Transverse colon (tissue), 4 donors: ENCODE measurements around the gene PITPNC1.

Experiments
- EP300 ChIP-seq: sonication (generic); formaldehyde crosslinking; IDR thresholded peaks from one replicate; pipeline ENCODE4 v1.6.1; 2017; ENCODE audit warnings: antibody characterized with exemption, low read depth
- POLR2AphosphoS5 ChIP-seq, 3 donors: sonication (generic); formaldehyde crosslinking; IDR thresholded peaks; one replicate each; pipeline ENCODE4 v1.6.1; 2016; ENCODE audit warnings: antibody characterized with exemption in 3 of 3
- TF ChIP-seq, protein P1 (sequence below), 5 experiments: fragments of 200-600 bp in 3 of 5; fragments of 450-650 bp in 2 of 5; sonication (generic) in 3 of 5; IDR thresholded peaks; 1 replicate in 2 of 5; 2 replicates in 3 of 5; pipeline ENCODE4 v1.5.1; 2016 to 2017; ENCODE audit warnings: antibody characterized with exemption in 5 of 5, inconsistent platforms in 3 of 5, mild to moderate bottlenecking in 2 of 5, moderate library complexity in 1 of 5

DNA sequence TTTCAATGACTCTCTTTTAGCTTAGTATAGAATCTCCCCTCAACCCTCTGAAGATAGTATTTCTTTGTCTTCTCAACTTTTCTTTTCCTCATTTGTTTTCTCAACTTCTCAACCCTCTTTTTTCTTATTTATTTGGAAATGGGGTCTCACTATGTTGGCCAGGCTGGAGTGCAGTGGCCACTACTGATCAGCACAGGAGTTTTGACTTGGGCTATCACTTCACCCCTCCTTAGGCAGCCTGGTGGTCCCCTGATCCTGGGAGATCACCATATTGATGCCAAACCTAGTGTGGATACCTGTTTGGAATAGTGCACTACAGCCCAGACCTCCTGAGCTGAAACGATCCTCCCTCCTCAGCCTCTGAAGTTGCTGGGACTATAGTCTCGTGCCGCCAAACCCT, 79.8 kb downstream of the PITPNC1 start:
- TF ChIP-seq, protein P1, sequence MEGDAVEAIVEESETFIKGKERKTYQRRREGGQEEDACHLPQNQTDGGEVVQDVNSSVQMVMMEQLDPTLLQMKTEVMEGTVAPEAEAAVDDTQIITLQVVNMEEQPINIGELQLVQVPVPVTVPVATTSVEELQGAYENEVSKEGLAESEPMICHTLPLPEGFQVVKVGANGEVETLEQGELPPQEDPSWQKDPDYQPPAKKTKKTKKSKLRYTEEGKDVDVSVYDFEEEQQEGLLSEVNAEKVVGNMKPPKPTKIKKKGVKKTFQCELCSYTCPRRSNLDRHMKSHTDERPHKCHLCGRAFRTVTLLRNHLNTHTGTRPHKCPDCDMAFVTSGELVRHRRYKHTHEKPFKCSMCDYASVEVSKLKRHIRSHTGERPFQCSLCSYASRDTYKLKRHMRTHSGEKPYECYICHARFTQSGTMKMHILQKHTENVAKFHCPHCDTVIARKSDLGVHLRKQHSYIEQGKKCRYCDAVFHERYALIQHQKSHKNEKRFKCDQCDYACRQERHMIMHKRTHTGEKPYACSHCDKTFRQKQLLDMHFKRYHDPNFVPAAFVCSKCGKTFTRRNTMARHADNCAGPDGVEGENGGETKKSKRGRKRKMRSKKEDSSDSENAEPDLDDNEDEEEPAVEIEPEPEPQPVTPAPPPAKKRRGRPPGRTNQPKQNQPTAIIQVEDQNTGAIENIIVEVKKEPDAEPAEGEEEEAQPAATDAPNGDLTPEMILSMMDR (IDR thresholded peaks at IDR 0.05): no peak
- TF ChIP-seq EP300 (no peak), POLR2AphosphoS5 (IDR thresholded peaks at IDR 0.05) (no peak)
